Amygdala (tissue), 56 donors: ENCODE results near the gene DNAJC30.

Source experiments
- DNase-seq, 56 donors: peaks; one replicate each; lab custom pipeline; 2025; lab: John Stamatoyannopoulos, UW

The DNAJC30 gene

DNA sequence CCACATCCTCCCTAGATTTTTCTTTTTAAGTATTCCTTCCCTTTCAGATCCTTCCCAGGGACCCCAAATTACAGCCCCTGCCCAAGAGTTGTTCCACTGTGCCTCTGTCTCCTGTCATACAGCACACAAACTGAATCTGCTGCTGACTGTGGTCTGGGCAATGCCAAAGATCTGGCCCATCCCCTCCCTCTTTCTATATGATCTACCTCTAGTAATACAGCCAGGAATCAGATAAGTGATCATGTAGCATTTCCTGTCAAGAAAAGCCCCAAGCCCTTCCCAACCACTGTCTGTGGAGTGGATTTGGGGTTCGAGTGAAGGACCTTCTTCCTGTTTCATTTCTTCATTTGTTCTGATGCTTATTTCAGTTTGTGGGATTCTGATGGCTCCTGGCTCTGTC is 29.5 kb upstream of the DNAJC30 start:
- no peak for DNase-seq

DNA sequence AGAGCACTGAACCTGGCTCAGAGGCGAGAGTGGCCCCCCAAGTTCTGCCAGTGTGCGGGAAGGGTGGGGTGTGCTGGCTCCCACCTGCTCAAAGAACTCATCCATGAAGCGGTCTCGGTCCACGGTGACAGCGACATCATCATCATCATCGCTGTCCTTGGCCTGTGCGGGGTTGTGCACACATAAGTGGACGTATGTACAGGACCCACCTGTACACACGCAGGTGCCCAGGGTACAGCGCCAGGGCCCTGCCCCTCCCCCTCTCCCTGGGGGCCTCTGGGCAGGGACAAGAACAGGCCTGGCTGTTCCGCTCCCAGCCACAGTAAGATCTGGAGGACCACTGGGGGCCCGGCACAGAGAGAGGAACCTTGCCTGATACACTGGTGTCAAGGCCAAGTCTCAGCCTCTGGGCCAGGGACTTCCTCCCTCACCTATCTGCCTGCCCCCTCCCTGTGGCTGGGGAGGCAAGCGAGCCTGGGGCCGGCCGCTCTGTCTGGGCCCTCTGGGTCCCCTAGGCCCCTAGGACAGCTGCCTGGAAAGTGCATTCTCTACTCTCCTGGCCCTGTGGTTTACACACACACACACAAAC is 25.8 kb upstream of the DNAJC30 start:
- no peak for DNase-seq

- DNase-seq: peak in 35 of 56 donors; percentile 15 to 73 (median 36)
Measured at GRCh38 chr7:73707045-73707631, 23.9 kb upstream of the DNAJC30 start.

DNA sequence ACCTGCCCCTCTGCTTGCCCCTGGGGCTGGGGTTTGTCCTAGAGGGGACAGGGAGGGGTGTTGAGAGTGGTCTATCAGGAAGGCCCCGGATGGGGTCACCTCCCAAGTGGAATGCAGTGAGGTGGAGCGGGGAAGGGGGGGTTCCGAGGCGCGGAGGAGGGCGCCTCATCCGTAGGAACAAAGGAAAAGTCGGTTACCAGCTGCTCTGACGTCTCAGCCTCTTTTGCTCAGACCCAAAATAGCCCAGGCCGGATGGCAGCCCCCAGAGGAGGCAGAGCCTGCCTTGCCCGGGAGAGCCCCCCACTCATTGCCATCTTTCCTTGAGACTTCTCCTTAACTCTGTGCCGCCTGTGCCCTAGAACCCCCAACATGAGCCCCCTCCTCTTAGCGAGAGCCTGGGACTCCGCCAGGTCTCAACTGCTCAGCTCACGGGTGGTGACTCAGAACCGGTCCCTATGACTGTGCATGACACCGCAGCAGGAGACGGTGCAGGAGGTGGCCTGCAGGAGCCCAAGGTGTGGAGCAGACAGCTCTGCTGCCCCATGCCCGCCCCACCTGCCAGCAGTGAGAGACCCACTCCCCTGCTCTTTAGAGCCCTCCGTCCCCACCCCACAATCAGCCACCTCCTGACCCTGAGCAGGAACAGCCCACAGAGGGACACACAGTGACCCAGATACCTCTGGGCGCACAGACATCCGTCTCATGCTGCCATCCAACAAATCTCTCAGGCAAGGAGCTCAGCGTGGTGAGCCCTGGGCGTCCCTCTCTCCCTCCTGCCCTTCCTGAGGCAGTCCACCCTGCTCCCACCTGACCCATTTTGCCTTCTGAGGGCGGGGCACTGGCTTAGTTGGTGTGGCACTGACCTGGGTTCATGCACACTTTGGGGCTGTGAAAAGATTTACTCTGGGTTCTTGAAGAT is 23.1 kb upstream of the DNAJC30 start:
- peak in 2 of 56 donors; percentile 10 to 43 for DNase-seq

DNA sequence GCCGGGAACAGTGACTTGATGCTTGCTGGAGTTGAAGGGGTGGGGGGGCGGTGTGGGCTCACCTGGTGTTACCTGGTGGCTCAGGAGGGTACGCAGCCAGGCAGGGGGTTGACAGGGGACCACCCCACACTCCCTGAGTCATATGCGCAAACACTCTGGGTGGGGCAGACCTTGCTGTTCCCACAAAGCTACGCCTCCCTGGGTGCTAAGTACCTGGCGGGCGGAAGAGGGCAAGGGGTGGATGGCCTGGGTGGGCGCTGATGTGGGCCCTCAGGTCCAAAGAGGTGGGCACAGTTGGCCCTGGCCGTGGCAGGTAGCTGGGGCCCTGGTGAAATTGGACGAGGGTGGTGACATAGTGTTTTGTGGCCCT is 22.3 kb upstream of the DNAJC30 start:
- DNase-seq: peak in 1 of 56 donors; percentile 22

DNA sequence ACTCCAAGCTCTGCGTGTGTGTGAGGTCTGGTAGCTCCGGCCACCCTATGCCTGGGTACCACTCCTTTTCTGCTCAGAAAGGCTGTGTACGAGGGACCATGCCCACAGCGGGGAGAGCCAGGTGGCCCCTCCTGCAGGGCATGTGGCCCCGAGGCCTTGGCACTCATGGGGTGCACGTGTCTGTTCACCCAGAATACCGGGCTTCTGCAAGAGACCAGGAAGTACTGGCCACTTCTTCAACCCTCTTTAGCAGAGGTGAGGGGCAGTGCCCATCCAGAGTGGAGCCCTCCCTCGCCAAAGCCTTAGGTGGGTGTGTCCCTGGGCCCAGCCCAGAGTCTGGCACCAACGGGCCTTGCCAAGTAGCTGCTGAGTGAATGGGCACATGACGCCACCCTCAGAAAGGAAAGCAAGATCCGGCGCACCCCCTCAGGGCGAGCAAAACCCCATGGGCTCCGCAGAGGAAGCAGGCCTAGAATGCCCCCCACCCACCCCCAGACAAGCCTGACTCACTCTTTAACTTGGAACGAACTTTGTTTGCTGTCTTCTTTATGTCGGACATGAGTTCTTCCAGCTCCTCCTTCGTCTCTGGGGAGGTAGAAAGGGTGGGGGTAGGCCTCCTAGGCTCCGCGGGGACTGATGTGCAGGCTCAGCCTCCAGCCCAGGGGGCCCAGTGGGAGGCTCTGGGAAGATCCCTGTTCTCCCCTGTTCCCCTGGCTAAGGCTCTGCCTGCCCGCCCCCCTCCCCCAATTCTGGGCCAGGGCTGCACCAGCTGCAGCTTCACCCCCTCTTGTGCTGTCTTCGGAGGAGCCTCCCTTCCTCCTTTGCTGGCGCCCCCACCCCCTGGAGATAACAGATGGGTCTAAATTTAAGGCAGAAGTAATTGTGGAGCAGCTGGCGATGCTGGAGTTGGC is 21.6 kb upstream of the DNAJC30 start:
- peak in 20 of 56 donors; percentile 10 to 67 (median 43) for DNase-seq

- DNase-seq: peak in 9 of 56 donors; percentile 3 to 66 (median 20)
Measured at GRCh38 chr7:73703757-73704639, 20.7 kb upstream of the DNAJC30 start.

DNA sequence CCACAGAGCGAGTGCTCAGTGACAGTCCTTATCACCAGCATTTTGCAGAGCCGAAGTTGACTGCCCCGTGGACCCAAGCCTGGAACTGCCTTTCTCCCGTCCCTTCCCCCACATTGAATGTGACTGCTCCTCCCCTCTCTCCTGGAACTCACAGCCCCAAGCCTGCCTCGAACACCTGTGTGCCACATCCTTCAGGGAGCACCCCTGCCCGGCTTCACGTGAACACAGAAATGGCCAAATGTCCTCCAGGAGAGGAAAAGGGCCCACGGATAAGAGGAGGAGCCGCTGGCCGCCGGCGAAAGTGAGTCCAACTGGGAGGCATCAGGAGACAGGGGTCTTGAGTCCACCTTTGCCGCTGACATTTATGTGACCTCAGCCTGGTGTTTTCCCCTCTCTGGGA is 20.0 kb upstream of the DNAJC30 start:
- no peak for DNase-seq

DNA sequence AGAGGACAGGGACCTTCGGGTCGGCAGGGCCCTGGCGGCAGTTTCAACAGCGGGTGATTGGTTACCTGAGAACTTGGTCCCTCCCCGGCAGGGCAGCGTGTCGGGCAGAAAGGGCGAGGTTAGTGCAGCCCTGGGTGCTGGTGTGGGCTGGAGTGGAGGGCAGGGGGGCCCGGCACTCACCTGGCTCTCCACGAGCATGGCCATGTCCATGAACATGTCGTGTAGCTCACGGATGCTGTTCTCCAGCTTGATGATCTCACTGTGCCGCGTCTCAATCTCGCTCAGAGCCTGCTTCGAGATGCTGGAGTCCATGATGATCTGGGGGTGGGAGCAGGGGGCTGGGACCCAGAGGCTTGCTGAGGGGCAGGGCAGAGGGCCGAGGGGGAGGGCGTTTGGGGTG is 19.4 kb upstream of the DNAJC30 start:
- DNase-seq: no peak

DNA sequence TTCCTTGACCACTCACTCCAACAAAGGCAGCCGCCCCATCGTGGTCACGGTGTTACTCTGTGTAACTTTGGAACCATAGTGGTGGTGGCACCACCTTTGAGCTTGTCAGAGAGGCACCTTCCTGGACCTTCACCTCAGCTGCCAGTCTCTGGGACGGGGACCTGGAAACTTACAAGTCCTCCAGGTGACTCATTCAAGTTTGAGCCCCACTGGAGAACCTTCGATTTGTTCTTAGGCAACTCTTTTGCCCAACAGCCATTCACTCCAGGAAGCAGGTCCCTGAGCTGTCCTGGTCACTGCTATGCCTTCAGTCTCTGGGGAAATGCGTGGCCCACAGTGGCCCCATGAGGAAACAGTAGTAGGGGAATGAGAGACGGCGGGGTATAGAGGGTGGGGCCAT is 19.0 kb upstream of the DNAJC30 start:
- no peak for DNase-seq

DNA sequence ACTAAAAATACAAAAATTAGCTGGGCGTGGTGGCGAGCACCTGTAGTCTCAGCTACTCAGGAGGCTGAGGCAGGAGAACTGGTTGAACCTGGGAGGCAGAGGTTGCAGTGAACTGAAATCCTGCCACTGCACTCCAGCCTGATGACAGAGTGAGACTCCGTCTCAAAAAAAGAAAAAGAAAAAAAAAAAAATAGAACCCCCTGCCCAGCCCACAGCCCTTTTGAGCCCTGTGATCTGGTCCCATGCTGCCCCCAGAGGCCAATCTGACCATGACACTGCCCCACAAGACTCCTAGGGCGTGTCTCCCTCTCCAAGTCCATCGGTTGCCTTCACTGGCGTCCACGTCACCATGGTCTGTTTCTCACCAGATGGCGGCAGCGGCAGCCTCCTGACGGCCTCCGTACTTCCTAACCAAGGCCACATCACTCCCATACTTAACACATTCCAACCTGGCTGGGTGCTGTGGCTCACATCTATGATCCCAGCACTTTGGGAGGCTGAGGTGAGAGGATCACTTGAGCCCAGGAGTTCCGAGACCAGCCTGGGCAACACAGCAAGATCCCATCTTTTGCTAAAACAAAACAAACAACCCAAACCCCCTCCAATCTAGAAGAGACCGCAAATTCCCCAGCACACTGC is 18.2 kb upstream of the DNAJC30 start:
- DNase-seq: peak in 11 of 56 donors; percentile 3 to 32 (median 22)

DNA sequence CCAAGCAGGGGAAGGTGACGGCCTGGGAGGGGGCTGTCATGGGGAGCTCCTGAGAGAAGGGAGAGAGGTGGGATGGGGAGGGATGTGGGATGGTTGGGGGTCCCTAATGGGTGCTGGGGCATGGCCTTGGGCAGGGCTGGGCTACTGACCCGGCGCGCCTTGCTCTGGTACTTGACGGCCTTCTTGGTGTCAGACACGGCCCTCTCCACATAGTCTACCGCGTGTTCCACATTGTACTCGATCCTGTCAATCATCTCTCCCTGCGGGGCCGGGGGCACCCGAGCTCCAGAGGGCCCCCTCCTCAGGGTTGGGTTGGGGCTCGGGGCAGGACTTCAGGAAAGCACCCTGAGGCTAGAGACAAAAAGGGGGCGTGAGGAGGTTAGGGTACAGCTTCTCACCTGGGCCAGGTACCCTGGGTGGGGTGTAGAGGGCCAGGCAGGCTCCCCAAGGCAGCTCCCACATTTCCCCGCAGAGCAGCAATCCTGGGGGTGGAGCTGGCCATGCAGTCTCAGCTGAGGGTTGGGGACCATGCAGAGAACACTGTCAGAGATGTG is 17.4 kb upstream of the DNAJC30 start:
- no peak for DNase-seq

GRCh38 chr7:73700069-73700423 is 16.8 kb upstream of the DNAJC30 start:
- no peak for DNase-seq

DNA sequence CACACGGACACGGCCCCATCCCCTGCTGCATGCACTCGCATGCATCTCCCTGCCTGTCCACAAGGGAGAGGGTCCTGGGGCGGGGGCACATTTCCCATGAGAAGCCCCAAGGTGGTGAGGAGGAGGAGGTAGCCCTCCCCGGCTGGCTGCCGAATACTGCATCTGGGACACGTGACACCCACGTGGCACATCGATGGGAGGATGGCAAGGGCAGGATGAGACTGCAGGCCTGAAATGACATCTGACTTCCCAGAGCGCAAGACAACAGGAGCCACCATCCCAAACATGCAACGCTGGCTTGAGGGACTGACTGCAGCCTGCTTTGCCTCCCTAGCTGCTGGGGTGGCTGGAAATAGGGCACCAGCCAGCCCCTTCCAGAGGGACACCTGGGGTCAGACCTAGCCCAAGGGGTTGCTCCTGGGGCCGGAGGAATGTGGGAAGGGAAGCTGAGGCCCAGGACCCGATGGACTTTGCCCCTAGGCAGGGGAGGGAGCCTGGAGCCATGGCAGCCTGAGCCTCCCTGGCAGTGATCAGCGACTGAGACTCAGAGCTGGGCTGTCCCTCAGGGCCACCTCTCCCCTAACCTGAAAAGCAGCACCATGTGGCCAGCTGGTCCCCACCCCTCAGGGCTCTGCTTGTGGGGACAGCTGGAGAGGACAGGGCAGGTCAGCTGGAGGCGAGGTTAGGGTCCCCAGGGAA is 16.3 kb upstream of the DNAJC30 start:
- peak in 2 of 56 donors; percentile 11 to 14 for DNase-seq

GRCh38 chr7:73698410-73698809 is 15.2 kb upstream of the DNAJC30 start:
- no peak for DNase-seq

DNA sequence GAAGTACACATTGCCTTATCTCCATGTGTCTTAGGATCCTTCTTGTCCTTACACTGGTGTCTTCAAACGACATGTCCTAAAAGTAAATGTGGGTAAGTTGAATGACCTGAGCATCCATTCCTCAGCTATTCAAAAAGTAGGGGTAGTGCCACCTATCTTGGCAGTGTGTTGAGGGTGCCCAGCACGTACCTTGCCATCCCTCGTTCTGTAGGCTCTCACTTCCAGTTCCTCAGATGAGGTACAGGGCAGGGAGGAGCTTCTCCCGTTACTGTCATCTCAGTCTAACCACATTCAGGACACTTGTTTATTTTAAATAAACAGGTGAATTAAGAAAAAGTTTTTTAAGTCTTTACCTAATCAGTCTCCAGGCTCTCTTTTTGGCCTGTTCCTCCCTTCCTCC is 13.1 kb upstream of the DNAJC30 start:
- DNase-seq: no peak

DNA sequence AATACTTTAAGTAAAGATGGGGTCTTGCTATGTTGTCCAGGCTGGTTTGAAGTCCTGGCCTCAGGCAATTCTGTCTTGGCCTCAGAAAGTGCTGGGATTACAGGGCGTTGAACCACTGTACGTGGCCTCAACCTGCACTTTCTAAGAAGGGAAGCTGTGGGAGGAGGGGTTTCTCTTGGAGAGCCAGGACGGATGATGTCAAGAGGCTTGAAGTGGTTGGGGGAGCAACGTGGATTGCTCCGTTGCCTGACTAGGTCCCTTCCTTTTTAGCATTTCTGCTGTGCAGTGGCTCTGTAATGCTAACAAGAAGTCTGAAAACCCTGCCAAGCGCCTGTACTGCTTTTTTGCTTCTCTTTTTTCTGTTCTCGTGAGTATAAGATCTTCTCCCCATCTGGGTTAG is 7.4 kb upstream of the DNAJC30 start:
- DNase-seq: no peak

DNA sequence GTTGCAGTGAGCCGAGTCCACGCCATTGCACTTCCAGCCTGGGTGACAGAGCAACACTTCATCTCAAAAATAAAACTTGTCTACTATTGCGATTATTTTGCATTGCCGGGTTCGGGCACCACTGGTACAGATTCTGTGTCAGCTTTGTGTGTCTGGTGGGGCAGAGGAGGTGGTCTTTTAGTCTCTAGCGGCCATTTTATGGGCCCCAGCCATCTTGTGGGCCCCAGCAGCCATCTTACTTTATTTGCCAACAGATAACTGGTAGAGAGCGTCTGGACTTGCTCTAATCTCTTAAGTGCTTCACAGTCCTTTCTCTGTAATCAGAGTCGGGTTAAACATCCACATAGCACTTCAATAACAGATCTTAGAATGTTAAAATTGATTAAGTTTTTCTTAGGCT is 5.0 kb upstream of the DNAJC30 start:
- DNase-seq: no peak
